ENCODE results near the gene SYT3. TPM values are rescaled to one million over a fixed set of nuclear protein-coding genes. Genes with fewer than 3 reads are reported as not detected.
A peak's percentile ranks its signal among the peaks of the same experiment; 100 is the strongest.

Gene SYT3
- total RNA-seq (2014; rRNA removed; shearing (Covaris generic); ENCODE audit: low replicate concordance) = 0.11 TPM in 1 of 2 replicates, not detected in the other

- no peak within 1 kb of the TSS for H3K9ac ChIP-seq (ENCODE audit: low read length)
Observed at GRCh38 chr19:50639121-50640112, at the start of gene SYT3. Gene SYT3 (minus strand): TSS chr19:50639881. CDS start chr19:50637411, 2,470 bp downstream.

GRCh38 chr19:50688766-50689165, 49.1 kb upstream of the SYT3 start:
- H3K9me3 ChIP-seq (ENCODE audit: low read length) = no peaks in the 10 kb centered on the region
- no peak overlapping the region for H3K9ac ChIP-seq (ENCODE audit: low read length)
- H3K4me2 ChIP-seq (ENCODE audit: low read depth, low read length, poor library complexity, severe bottlenecking) = no peak overlapping the region
- no peaks in the 10 kb centered on the region for H3K79me2 ChIP-seq (ENCODE audit: low read length)
- H3K4me3 ChIP-seq (ENCODE audit: low read length) = no peak overlapping the region
- H3K9me2 ChIP-seq (replicated peaks; ENCODE audit: insufficient read depth, low read length) = no peaks in the 10 kb centered on the region
- peaks cover 4% of the 10 kb centered on the region; the same call in 1 of the 2 replicates for H3K4me1 ChIP-seq (ENCODE audit: low read length)
- H4K20me1 ChIP-seq (ENCODE audit: insufficient read depth, low read depth, low read length) = no peaks in the 10 kb centered on the region
- no peak overlapping the region for H3K27ac ChIP-seq (ENCODE audit: low read length)
- no peak for DNase-seq
- no peak overlapping the region for H2AFZ ChIP-seq (ENCODE audit: low read length)
- no peaks in the 10 kb centered on the region for H3K36me3 ChIP-seq (ENCODE audit: insufficient read depth, low read length)
- no peaks in the 10 kb centered on the region for H3K27me3 ChIP-seq (ENCODE audit: low read length)

More at GRCh38 chr19:50639121-50640112, at the start of gene SYT3:
- Histone ChIP-seq H3K36me3 (ENCODE audit: insufficient read depth, low read length) (no peaks in the 10 kb centered on the region), H3K9me3 (ENCODE audit: low read length) (no peaks in the 10 kb centered on the region; the same call in 1 of the 2 replicates), H2AFZ (ENCODE audit: low read length) (no peak within 1 kb of the TSS), H3K27ac (ENCODE audit: low read length) (no peak within 1 kb of the TSS), H4K20me1 (ENCODE audit: insufficient read depth, low read depth, low read length) (no peaks in the 10 kb centered on the region), H3K27me3 (ENCODE audit: low read length) (no peaks in the 10 kb centered on the region; the same call in 1 of the 2 replicates), H3K79me2 (ENCODE audit: low read length) (no peaks in the 10 kb centered on the region), H3K9me2 (replicated peaks; ENCODE audit: insufficient read depth, low read length) (no peaks in the 10 kb centered on the region), H3K4me3 (ENCODE audit: low read length) (no peak within 1 kb of the TSS), H3K4me1 (ENCODE audit: low read length) (no peaks in the 10 kb centered on the region), H3K4me2 (ENCODE audit: low read depth, low read length, poor library complexity, severe bottlenecking) (no peak within 1 kb of the TSS)
- DNase-seq = no peak

- no peaks in the 10 kb centered on the region for H3K36me3 ChIP-seq (ENCODE audit: insufficient read depth, low read length)
- H3K4me3 ChIP-seq (ENCODE audit: low read length) = no peak overlapping the region
- no peak overlapping the region for H3K4me2 ChIP-seq (ENCODE audit: low read depth, low read length, poor library complexity, severe bottlenecking)
- no peak overlapping the region for H2AFZ ChIP-seq (ENCODE audit: low read length)
- no peak overlapping the region for H3K9ac ChIP-seq (ENCODE audit: low read length)
- H4K20me1 ChIP-seq (ENCODE audit: insufficient read depth, low read depth, low read length) = no peaks in the 10 kb centered on the region
- H3K79me2 ChIP-seq (ENCODE audit: low read length) = no peaks in the 10 kb centered on the region
- H3K27ac ChIP-seq (ENCODE audit: low read length) = no peak overlapping the region
- H3K9me3 ChIP-seq (ENCODE audit: low read length) = no peaks in the 10 kb centered on the region
- H3K4me1 ChIP-seq (ENCODE audit: low read length) = peaks cover 4% of the 10 kb centered on the region; the same call in 1 of the 2 replicates
- no peaks in the 10 kb centered on the region for H3K9me2 ChIP-seq (replicated peaks; ENCODE audit: insufficient read depth, low read length)
- no peak for DNase-seq
- H3K27me3 ChIP-seq (ENCODE audit: low read length) = no peaks in the 10 kb centered on the region
Observed at GRCh38 chr19:50686310-50687032, 46.8 kb upstream of the SYT3 start.

- DNase-seq = peak; percentile 98
- no peaks in the 10 kb centered on the region for H3K9me2 ChIP-seq (replicated peaks; ENCODE audit: insufficient read depth, low read length)
- H3K9ac ChIP-seq (ENCODE audit: low read length) = 0 out of 2 replicates have a peak overlapping the region, but pooled peaks have one; percentile 24
- H3K4me3 ChIP-seq (ENCODE audit: low read length) = peak overlapping the region; percentile 15; the same call in 1 of the 2 replicates
- H4K20me1 ChIP-seq (ENCODE audit: insufficient read depth, low read depth, low read length) = no peaks in the 10 kb centered on the region
- H3K4me1 ChIP-seq (ENCODE audit: low read length) = peaks cover 6% of the 10 kb centered on the region
- H3K27ac ChIP-seq (ENCODE audit: low read length) = no peak overlapping the region
- no peaks in the 10 kb centered on the region for H3K36me3 ChIP-seq (ENCODE audit: insufficient read depth, low read length)
- no peaks in the 10 kb centered on the region for H3K9me3 ChIP-seq (ENCODE audit: low read length)
- no peaks in the 10 kb centered on the region for H3K27me3 ChIP-seq (ENCODE audit: low read length)
- H3K79me2 ChIP-seq (ENCODE audit: low read length) = no peaks in the 10 kb centered on the region
- H2AFZ ChIP-seq (ENCODE audit: low read length) = peak overlapping the region; percentile 84; the same call in 1 of the 2 replicates
- peak overlapping the region; percentile 62 for H3K4me2 ChIP-seq (ENCODE audit: low read depth, low read length, poor library complexity, severe bottlenecking)
Observed at GRCh38 chr19:50679177-50680125, 39.8 kb upstream of the SYT3 start.

GRCh38 chr19:50678323-50678722, 38.6 kb upstream of the SYT3 start:
- Histone ChIP-seq H3K79me2 (ENCODE audit: low read length) (no peaks in the 10 kb centered on the region), H3K27ac (ENCODE audit: low read length) (no peak overlapping the region), H3K4me2 (ENCODE audit: low read depth, low read length, poor library complexity, severe bottlenecking) (no peak overlapping the region), H3K9me3 (ENCODE audit: low read length) (no peaks in the 10 kb centered on the region), H3K4me1 (ENCODE audit: low read length) (peaks cover 6% of the 10 kb centered on the region), H4K20me1 (ENCODE audit: insufficient read depth, low read depth, low read length) (no peaks in the 10 kb centered on the region), H3K4me3 (ENCODE audit: low read length) (no peak overlapping the region), H3K9me2 (replicated peaks; ENCODE audit: insufficient read depth, low read length) (no peaks in the 10 kb centered on the region), H2AFZ (ENCODE audit: low read length) (no peak overlapping the region), H3K27me3 (ENCODE audit: low read length) (no peaks in the 10 kb centered on the region), H3K36me3 (ENCODE audit: insufficient read depth, low read length) (no peaks in the 10 kb centered on the region), H3K9ac (ENCODE audit: low read length) (no peak overlapping the region)
- DNase-seq = no peak

GRCh38 chr19:50677636-50678035, 38.0 kb upstream of the SYT3 start:
- peaks cover 6% of the 10 kb centered on the region for H3K4me1 ChIP-seq (ENCODE audit: low read length)
- no peaks in the 10 kb centered on the region for H3K9me3 ChIP-seq (ENCODE audit: low read length)
- H3K4me2 ChIP-seq (ENCODE audit: low read depth, low read length, poor library complexity, severe bottlenecking) = no peak overlapping the region
- no peak overlapping the region for H3K4me3 ChIP-seq (ENCODE audit: low read length)
- no peak for DNase-seq
- H3K79me2 ChIP-seq (ENCODE audit: low read length) = no peaks in the 10 kb centered on the region
- no peaks in the 10 kb centered on the region for H3K27me3 ChIP-seq (ENCODE audit: low read length)
- H3K9ac ChIP-seq (ENCODE audit: low read length) = no peak overlapping the region
- H3K27ac ChIP-seq (ENCODE audit: low read length) = no peak overlapping the region
- no peaks in the 10 kb centered on the region for H3K36me3 ChIP-seq (ENCODE audit: insufficient read depth, low read length)
- H4K20me1 ChIP-seq (ENCODE audit: insufficient read depth, low read depth, low read length) = no peaks in the 10 kb centered on the region
- H2AFZ ChIP-seq (ENCODE audit: low read length) = no peak overlapping the region
- H3K9me2 ChIP-seq (replicated peaks; ENCODE audit: insufficient read depth, low read length) = no peaks in the 10 kb centered on the region

GRCh38 chr19:50676625-50677197, 37.0 kb upstream of the SYT3 start:
- no peak for DNase-seq
- Histone ChIP-seq H3K9me3 (ENCODE audit: low read length) (no peaks in the 10 kb centered on the region), H3K9ac (ENCODE audit: low read length) (no peak overlapping the region)

More at GRCh38 chr19:50676625-50677197, 37.0 kb upstream of the SYT3 start:
- no peak overlapping the region for H3K4me2 ChIP-seq (ENCODE audit: low read depth, low read length, poor library complexity, severe bottlenecking)
- no peaks in the 10 kb centered on the region for H3K79me2 ChIP-seq (ENCODE audit: low read length)
- no peak overlapping the region for H3K27ac ChIP-seq (ENCODE audit: low read length)
- peaks cover 6% of the 10 kb centered on the region for H3K4me1 ChIP-seq (ENCODE audit: low read length)
- H2AFZ ChIP-seq (ENCODE audit: low read length) = no peak overlapping the region
- no peaks in the 10 kb centered on the region for H3K36me3 ChIP-seq (ENCODE audit: insufficient read depth, low read length)
- no peak overlapping the region for H3K4me3 ChIP-seq (ENCODE audit: low read length)
- no peaks in the 10 kb centered on the region for H3K27me3 ChIP-seq (ENCODE audit: low read length)
- no peaks in the 10 kb centered on the region for H3K9me2 ChIP-seq (replicated peaks; ENCODE audit: insufficient read depth, low read length)
- H4K20me1 ChIP-seq (ENCODE audit: insufficient read depth, low read depth, low read length) = no peaks in the 10 kb centered on the region
